C4-2B (cell line): ENCODE results near the gene RET.

Experiments
- CTCF ChIP-seq: fragments of 450-650 bp; conservative IDR thresholded peaks from 2 replicates; pipeline ENCODE4 v1.5.1; 2017; ENCODE audit warnings: mild to moderate bottlenecking
- ZFX ChIP-seq: fragments of 450-650 bp; IDR thresholded peaks from 2 replicates; pipeline ENCODE4 v1.6.1; 2017

- TF ChIP-seq CTCF: no peak
- no peak for TF ChIP-seq ZFX
Observed at GRCh38 chr10:43069211-43069515, 7.7 kb upstream of the RET start.
